Neural crest cell (in vitro differentiated cells): ENCODE measurements around the gene HMGB3. TPM values are rescaled to one million over a fixed set of nuclear protein-coding genes. Genes with fewer than 3 reads are reported as not detected.

ENCODE experiments used
- DNase-seq: peaks from one replicate; pipeline ENCODE4 v3.0.0; 2021; ENCODE audit warnings: low read depth, mixed read lengths, low spot score
- H3K27ac Mint-ChIP-seq: one replicate; pipeline ENCODE4 v1.8.0; 2021; ENCODE audit warnings: mild to moderate bottlenecking, mixed read lengths; ENCODE audit not compliant: unreplicated experiment
- H3K27me3 Mint-ChIP-seq: 2 replicates; pipeline ENCODE4 v1.8.0; 2021; ENCODE audit warnings: low read depth, mild to moderate bottlenecking, mixed read lengths
- H3K36me3 Mint-ChIP-seq: 2 replicates; pipeline ENCODE4 v1.8.0; 2021; ENCODE audit warnings: low read depth, mild to moderate bottlenecking, mixed read lengths
- H3K4me1 Mint-ChIP-seq: 2 replicates; pipeline ENCODE4 v1.8.0; 2021; ENCODE audit warnings: mixed read lengths
- H3K4me3 Mint-ChIP-seq: one replicate; pipeline ENCODE4 v1.8.0; 2021; ENCODE audit warnings: mild to moderate bottlenecking, mixed read lengths
- H3K9me3 Mint-ChIP-seq: 2 replicates; pipeline ENCODE4 v1.8.0; 2021; ENCODE audit warnings: mixed read lengths
- CTCF ChIP-seq: fragments of 200-600 bp; sonication (generic); conservative IDR thresholded peaks from 2 replicates; pipeline ENCODE4 v1.5.0; 2021; ENCODE audit warnings: antibody characterized with exemption, mild to moderate bottlenecking
- total RNA-seq: library from RNA; stranded (reverse); gene quantifications from 2 replicates; pipeline ENCODE4 v1.2.1, GENCODE V29; 2021

HMGB3 gene
- total RNA-seq, 1 donor from 2014 or later, result 275 TPM

GRCh38 chrX:150940844-150941495 is 42.2 kb upstream of the HMGB3 start:
- H3K27ac Mint-ChIP-seq, result no peak overlapping the region
- H3K27me3 Mint-ChIP-seq, result no peaks in the 10 kb centered on the region
- H3K4me1 Mint-ChIP-seq, result no peaks in the 10 kb centered on the region
- H3K4me3 Mint-ChIP-seq, result no peak overlapping the region
- H3K9me3 Mint-ChIP-seq, result peaks cover 5% of the 10 kb centered on the region
- TF ChIP-seq CTCF, result no peak
- no peak for DNase-seq
- H3K36me3 Mint-ChIP-seq, result peaks cover 4% of the 10 kb centered on the region

GRCh38 chrX:150941580-150941979 is 41.6 kb upstream of the HMGB3 start:
- Mint-ChIP-seq H3K36me3 (peaks cover 4% of the 10 kb centered on the region), H3K27ac (no peak overlapping the region), H3K4me3 (no peak overlapping the region), H3K4me1 (no peaks in the 10 kb centered on the region), H3K9me3 (peaks cover 5% of the 10 kb centered on the region), H3K27me3 (no peaks in the 10 kb centered on the region)
- no peak for DNase-seq
- TF ChIP-seq CTCF, result no peak

GRCh38 chrX:150942942-150943594 is 40.1 kb upstream of the HMGB3 start:
- peaks cover 4% of the 10 kb centered on the region for H3K36me3 Mint-ChIP-seq
- H3K4me1 Mint-ChIP-seq, result no peaks in the 10 kb centered on the region
- H3K27ac Mint-ChIP-seq, result no peak overlapping the region
- H3K9me3 Mint-ChIP-seq, result peaks cover 8% of the 10 kb centered on the region
- DNase-seq, result no peak
- no peak overlapping the region for H3K4me3 Mint-ChIP-seq
- no peak for TF ChIP-seq CTCF
- no peaks in the 10 kb centered on the region for H3K27me3 Mint-ChIP-seq

GRCh38 chrX:150944233-150944632 is 38.9 kb upstream of the HMGB3 start:
- no peak for TF ChIP-seq CTCF
- Mint-ChIP-seq H3K9me3 (peaks cover 3% of the 10 kb centered on the region), H3K4me1 (no peaks in the 10 kb centered on the region), H3K27ac (no peak overlapping the region), H3K27me3 (no peaks in the 10 kb centered on the region), H3K36me3 (no peaks in the 10 kb centered on the region), H3K4me3 (no peak overlapping the region)
- no peak for DNase-seq

- Mint-ChIP-seq H3K4me1 (no peaks in the 10 kb centered on the region), H3K36me3 (no peaks in the 10 kb centered on the region), H3K4me3 (no peak overlapping the region), H3K27ac (no peak overlapping the region), H3K9me3 (no peaks in the 10 kb centered on the region), H3K27me3 (no peaks in the 10 kb centered on the region)
- no peak for DNase-seq
- TF ChIP-seq CTCF, result no peak
Measured at GRCh38 chrX:150954951-150955350, 28.2 kb upstream of the HMGB3 start.
